Large intestine (tissue), 12 donors: ENCODE results near the gene BPIFB1. TPM values are rescaled to one million over a fixed set of nuclear protein-coding genes. Genes with fewer than 3 reads are reported as not detected.

Experiments used
- DNase-seq, 2 donors: peaks; one replicate each; pipeline versions ENCODE4 v3.0.0 to v3.0.0-alpha.2; 2013
- H3K27ac ChIP-seq: one replicate; pipeline ENCODE4 v1.5.1; 2013; ENCODE audit warnings: low read length
- H3K27me3 ChIP-seq: 2 replicates; pipeline ENCODE4 v1.6.1; 2013; ENCODE audit warnings: low read length; ENCODE audit not compliant: control insufficient read depth, insufficient read depth
- H3K36me3 ChIP-seq: 2 replicates; pipeline ENCODE4 v1.6.1; 2013; ENCODE audit warnings: low read length; ENCODE audit not compliant: control insufficient read depth, insufficient read depth
- H3K4me1 ChIP-seq: one replicate; pipeline ENCODE4 v1.6.1; 2013; ENCODE audit warnings: low read length; ENCODE audit not compliant: control insufficient read depth, insufficient read depth
- H3K4me3 ChIP-seq: one replicate; pipeline ENCODE4 v1.5.1; 2013; ENCODE audit warnings: low read length
- H3K9me3 ChIP-seq: one replicate; pipeline ENCODE4 v1.6.1; 2013; ENCODE audit warnings: mild to moderate bottlenecking, low read depth, low read length, moderate library complexity; ENCODE audit not compliant: control insufficient read depth
- WGBS: methylation state at CpG from one replicate; pipeline ENCODE4 v1.1.5; 2013; ENCODE audit warnings: low lambda C conversion rate; ENCODE audit not compliant: insufficient coverage; 5-methylcytosine and 5-hydroxymethylcytosine counted together
- long read RNA-seq, 11 donors: transcript quantifications; one replicate each; lab custom pipeline, GENCODE V29; 2026
- polyA plus RNA-seq: library from polyadenylated mRNA; unstranded; fragments of 120-200 nt; gene quantifications from one replicate; pipeline ENCODE4 v1.2.1, GENCODE V29; 2013

BPIFB1 gene, protein sequence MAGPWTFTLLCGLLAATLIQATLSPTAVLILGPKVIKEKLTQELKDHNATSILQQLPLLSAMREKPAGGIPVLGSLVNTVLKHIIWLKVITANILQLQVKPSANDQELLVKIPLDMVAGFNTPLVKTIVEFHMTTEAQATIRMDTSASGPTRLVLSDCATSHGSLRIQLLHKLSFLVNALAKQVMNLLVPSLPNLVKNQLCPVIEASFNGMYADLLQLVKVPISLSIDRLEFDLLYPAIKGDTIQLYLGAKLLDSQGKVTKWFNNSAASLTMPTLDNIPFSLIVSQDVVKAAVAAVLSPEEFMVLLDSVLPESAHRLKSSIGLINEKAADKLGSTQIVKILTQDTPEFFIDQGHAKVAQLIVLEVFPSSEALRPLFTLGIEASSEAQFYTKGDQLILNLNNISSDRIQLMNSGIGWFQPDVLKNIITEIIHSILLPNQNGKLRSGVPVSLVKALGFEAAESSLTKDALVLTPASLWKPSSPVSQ
- polyA plus RNA-seq, result not detected
- long read RNA-seq, donor 1, result 0 reads
- long read RNA-seq, donor 2, result 0 reads
- long read RNA-seq, donor 3, result 0 reads
- long read RNA-seq, donor 4, result 0 reads
- long read RNA-seq, donor 5, result 0 reads
- long read RNA-seq, donor 6, result 0 reads
- long read RNA-seq, donor 7, result 0 reads
- long read RNA-seq, donor 8, result 0 reads
- long read RNA-seq, donor 9, result 0 reads
- long read RNA-seq, donor 10, result 0 reads
- long read RNA-seq, donor 11, result 0 reads

DNA sequence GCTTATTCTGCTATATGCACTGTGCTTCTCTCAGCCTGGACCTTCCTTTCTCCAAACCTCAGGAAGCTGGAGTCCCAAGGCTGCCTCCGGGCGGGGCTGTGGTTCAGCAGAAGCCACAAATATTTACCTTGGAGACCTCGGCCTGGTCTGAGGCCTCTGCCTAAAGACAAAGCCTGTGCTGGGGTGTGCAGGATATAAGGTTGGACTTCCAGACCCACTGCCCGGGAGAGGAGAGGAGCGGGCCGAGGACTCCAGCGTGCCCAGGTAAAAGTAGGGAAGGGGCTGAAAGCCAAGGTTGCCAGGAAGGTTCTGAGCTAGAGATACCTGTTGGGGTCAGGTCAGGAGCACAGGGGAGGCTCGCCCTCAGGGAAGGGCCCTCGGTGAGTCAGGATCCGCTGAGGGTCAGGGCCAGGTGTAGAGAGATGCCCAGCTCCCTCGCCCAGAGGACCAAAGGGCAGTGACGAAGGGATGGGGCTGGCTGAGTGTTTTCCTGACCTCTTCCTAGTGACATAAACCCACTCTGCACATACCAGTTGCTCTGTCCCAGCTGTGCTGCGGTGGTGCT, at the start of gene BPIFB1:
BPIFB1 (plus strand) TSS at position 224 of the 565 bp plus-strand sequence. CDS start 2,860 bp downstream, outside the sequence.
- DNase-seq, result no peak
- no peaks in the 10 kb centered on the region for H3K9me3 ChIP-seq
- no peak within 1 kb of the TSS for H3K27ac ChIP-seq
- no peaks in the 10 kb centered on the region for H3K36me3 ChIP-seq
- H3K4me3 ChIP-seq, result no peak within 1 kb of the TSS
- peaks cover 12% of the 10 kb centered on the region for H3K27me3 ChIP-seq
- WGBS, result no CpG with 5 or more reads among the region's 13 CpGs
- no peaks in the 10 kb centered on the region for H3K4me1 ChIP-seq

DNA sequence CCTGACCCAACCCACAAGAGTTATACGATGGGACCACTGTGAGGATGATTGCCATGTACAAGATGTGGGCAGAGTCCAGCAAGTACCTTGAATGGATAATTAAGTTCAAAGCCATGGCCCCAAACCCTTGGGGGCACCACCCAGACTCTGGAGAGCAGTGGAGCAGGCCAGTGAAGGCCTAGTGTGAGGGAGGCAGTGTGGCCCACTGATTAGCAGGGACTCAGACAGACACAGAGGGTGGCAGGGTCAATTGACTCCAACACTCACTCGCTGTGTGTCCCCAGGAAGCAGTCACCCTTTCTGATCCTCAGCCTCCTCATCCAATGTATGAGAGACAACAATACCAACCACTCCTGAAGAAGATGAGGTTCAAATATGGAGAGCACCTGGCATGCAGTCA, 49.0 kb upstream of the BPIFB1 start:
- no peak for DNase-seq
- Histone ChIP-seq H3K27me3 (peaks cover 6% of the 10 kb centered on the region), H3K36me3 (no peaks in the 10 kb centered on the region), H3K4me3 (no peak overlapping the region), H3K27ac (no peak overlapping the region), H3K4me1 (no peaks in the 10 kb centered on the region), H3K9me3 (no peaks in the 10 kb centered on the region)
- no CpG with 5 or more reads among the region's 2 CpGs for WGBS

DNA sequence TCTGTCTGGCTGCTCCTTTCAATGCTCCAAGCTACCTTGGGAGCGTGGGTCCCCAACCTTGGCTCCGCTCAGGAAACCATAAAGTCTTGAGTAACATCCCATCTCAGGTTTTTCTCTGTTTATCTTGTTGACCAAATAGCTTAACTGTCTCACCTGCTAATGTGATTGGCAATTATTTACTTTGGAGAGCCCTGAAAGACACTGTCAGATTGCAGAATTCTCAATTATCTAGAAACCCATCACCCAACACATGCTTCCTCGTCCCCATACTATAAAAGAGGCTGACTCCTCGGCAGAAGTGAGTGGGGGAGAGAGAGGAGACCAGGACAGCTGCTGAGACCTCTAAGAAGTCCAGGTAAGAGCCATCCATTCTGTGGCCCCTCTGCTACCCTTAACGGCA, 47.3 kb upstream of the BPIFB1 start, which contains the start of gene BPIFA1:
BPIFA1 (plus strand) TSS at position 301 of the 400 bp plus-strand sequence. CDS start 1,716 bp downstream, outside the sequence.
- Histone ChIP-seq H3K9me3 (no peaks in the 10 kb centered on the region), H3K27ac (no peak within 1 kb of the TSS), H3K4me3 (no peak within 1 kb of the TSS), H3K27me3 (peaks cover 6% of the 10 kb centered on the region), H3K36me3 (no peaks in the 10 kb centered on the region), H3K4me1 (no peaks in the 10 kb centered on the region)
- no CpG with 5 or more reads among the region's 5 CpGs for WGBS
- DNase-seq, result no peak

DNA sequence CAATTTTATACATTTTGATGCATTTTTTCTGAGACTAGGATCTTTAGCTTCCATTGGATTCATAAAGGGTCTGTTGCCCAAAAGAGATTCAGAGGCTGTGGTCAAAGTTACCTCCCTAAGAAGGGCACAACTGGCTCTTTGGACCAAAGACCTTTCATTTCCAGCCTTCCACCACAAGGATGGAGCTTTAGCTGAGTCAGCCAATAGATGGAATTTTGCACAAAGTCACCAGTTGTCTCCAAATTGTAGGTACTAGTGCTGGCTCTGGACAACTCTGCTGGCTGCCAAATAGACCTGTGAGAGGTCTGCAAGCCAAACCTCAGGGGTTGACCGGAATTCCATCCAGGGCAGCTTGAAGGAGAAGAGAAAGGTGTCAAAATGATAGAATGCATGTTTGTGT, 46.7 kb upstream of the BPIFB1 start:
- H3K4me3 ChIP-seq, result no peak overlapping the region
- no peaks in the 10 kb centered on the region for H3K9me3 ChIP-seq
- H3K4me1 ChIP-seq, result no peaks in the 10 kb centered on the region
- peaks cover 6% of the 10 kb centered on the region for H3K27me3 ChIP-seq
- H3K36me3 ChIP-seq, result no peaks in the 10 kb centered on the region
- no CpG with 5 or more reads among the region's 1 CpG for WGBS
- no peak for DNase-seq
- H3K27ac ChIP-seq, result no peak overlapping the region

DNA sequence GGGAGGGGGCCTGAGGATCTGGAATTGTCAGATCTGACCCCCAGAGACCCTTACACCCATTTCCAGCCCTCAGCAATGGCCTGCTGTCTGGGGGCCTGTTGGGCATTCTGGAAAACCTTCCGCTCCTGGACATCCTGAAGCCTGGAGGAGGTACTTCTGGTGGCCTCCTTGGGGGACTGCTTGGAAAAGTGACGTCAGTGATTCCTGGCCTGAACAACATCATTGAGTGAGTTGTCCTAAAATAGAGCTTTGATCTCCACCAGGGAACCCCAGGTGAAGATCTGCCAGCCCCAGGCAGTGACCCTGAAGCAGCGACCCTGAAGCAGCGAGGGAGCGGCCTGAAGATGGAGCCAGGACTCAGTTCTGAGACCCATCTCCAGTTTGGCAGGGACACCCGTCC, 45.0 kb upstream of the BPIFB1 start:
- Histone ChIP-seq H3K4me3 (no peak overlapping the region), H3K36me3 (no peaks in the 10 kb centered on the region), H3K9me3 (no peaks in the 10 kb centered on the region), H3K4me1 (no peaks in the 10 kb centered on the region), H3K27me3 (peaks cover 2% of the 10 kb centered on the region), H3K27ac (no peak overlapping the region)
- WGBS, result no CpG with 5 or more reads among the region's 6 CpGs
- no peak for DNase-seq

DNA sequence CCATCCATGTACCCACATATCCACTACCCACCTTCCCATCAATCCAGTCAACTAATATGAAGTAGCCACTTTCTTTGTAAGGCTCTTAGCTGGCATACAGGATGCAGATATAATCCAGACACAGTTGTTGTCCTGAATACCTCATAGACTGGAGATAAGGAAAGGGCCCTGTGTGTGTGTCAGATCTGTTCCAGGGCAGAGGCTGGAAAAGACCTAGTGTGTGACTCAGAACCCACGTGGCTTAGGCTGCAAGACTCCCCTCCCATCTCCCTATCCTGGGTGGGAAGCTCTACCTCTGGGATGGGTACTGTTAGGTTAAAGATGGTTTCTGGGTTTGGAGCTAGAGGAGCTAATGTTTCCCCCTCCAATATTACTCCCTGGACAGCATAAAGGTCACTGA, 43.6 kb upstream of the BPIFB1 start:
- Histone ChIP-seq H3K4me3 (no peak overlapping the region), H3K27ac (no peak overlapping the region), H3K9me3 (no peaks in the 10 kb centered on the region), H3K36me3 (no peaks in the 10 kb centered on the region), H3K27me3 (no peaks in the 10 kb centered on the region), H3K4me1 (no peaks in the 10 kb centered on the region)
- WGBS, result no CpG with 5 or more reads among the region's 1 CpG
- DNase-seq, result no peak

DNA sequence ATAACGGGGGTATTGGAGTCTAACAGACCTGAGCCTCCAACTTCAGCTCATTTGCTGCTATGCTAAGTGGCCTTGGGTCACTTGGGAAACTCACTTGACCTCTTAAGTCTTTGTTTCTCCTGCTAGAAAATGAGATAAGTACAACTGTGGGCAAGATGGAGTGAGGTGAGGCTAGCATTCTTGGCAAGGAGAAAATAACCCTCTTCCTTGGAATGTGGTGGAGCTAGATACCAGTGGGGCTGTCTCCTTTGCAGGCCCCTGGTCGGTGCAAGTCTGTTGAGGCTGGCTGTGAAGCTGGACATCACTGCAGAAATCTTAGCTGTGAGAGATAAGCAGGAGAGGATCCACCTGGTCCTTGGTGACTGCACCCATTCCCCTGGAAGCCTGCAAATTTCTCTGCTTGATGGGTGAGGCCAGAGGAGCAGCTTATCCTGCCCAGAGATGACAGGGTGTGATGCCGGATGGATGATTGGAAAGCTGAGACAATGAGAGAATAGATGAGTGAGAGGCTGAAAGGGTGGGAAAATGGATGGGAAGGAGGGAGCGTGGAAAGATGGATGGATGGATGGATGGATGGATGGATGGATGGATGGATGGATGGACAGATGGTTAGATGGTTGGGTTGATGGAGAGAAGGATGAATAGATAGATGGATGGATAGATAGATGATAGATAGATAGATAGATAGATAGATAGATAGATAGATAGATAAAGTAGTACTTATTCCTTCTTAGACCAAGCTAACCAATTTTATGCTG, 42.9 kb upstream of the BPIFB1 start:
- Histone ChIP-seq H3K4me3 (no peak overlapping the region), H3K27me3 (no peaks in the 10 kb centered on the region), H3K4me1 (no peaks in the 10 kb centered on the region), H3K27ac (no peak overlapping the region), H3K9me3 (no peaks in the 10 kb centered on the region), H3K36me3 (no peaks in the 10 kb centered on the region)
- no peak for DNase-seq
- 87% methylated on average over 2 of the region's 4 CpGs for WGBS

DNA sequence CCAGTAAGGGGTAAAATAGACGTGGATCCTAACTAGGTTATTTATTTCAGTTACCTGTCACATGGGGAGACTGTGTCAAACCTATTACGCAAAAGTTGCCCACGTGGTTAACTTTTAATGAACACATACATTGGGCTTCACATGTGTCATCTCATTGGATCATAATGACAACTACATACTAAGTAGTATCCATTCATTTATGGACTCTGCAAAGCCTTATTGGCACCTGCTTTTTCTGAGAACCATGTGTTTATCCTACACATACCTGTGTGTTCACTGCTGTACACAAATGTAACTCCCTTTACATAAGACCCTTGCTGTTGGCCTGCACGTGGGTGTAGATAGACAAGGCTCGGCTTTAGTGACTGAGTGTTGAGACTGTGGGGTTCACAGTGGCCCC, 42.1 kb upstream of the BPIFB1 start:
- no peaks in the 10 kb centered on the region for H3K9me3 ChIP-seq
- no peaks in the 10 kb centered on the region for H3K27me3 ChIP-seq
- no peaks in the 10 kb centered on the region for H3K4me1 ChIP-seq
- DNase-seq, result no peak
- no peak overlapping the region for H3K27ac ChIP-seq
- H3K36me3 ChIP-seq, result no peaks in the 10 kb centered on the region
- no peak overlapping the region for H3K4me3 ChIP-seq
- WGBS, result no CpG with 5 or more reads among the region's 5 CpGs

DNA sequence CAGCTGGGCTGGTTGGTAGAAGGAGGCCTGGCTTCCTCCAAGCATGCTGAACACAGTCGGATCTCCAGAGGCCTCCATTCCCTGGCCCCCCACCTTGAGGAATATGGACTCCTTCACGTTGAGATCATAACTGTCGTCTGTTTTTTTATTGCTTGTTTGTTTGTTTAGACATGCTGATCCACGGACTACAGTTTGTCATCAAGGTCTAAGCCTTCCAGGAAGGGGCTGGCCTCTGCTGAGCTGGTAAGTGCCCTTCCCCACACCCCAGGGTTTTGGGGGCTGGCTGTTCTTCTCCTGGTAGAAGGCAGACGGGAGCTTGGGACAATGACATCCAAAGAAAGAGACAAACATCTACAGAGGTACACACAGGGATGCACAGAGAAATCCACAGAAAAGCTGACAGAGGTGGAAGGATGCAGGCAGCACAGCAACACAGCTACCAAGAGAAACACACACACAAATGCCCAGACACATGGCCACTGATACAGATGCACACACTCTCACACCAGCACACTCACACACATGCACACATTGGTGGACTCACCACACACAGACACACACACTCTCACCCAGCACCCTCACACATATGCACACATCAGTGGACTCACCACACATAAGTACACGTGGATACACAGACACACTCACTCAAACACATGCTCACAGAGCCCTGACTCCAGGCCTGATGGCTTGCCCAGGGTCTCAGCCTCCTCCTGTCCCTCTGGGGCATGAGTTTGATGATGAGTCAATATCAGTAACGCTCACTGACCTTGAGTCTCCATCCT, 40.5 kb upstream of the BPIFB1 start:
- no peak for DNase-seq
- WGBS, result 20% methylated on average over 1 of the region's 7 CpGs
- no peak overlapping the region for H3K4me3 ChIP-seq
- no peak overlapping the region for H3K27ac ChIP-seq
- no peaks in the 10 kb centered on the region for H3K4me1 ChIP-seq
- H3K9me3 ChIP-seq, result no peaks in the 10 kb centered on the region
- no peaks in the 10 kb centered on the region for H3K36me3 ChIP-seq
- H3K27me3 ChIP-seq, result no peaks in the 10 kb centered on the region
